K562 (cell line): ENCODE results near the gene CDCP1. TPM values are rescaled to one million over a fixed set of nuclear protein-coding genes. Genes with fewer than 3 reads are reported as not detected.

Source experiments
- ARID2 ChIP-seq: fragments of 450-650 bp; IDR thresholded peaks from 2 replicates; pipeline ENCODE4 v1.6.1; 2017; ENCODE audit warnings: antibody characterized with exemption, mild to moderate bottlenecking
- C11orf30 ChIP-seq: fragments of 450-650 bp; IDR thresholded peaks from 2 replicates; pipeline ENCODE4 v1.6.1; 2016; ENCODE audit warnings: low read depth, mild to moderate bottlenecking
- FOXJ3 ChIP-seq: sonication (generic); formaldehyde crosslinking; IDR thresholded peaks from 2 replicates; pipeline ENCODE4 v1.4.0; 2020; ENCODE audit warnings: mild to moderate bottlenecking, missing genetic modification reagents
- HBP1 ChIP-seq: fragments of 450-650 bp; formaldehyde crosslinking; IDR thresholded peaks from 2 replicates; pipeline ENCODE4 v1.4.0; 2022; ENCODE audit warnings: missing genetic modification characterization
- HEY1 ChIP-seq: fragments of 250-450 bp; sonication (Bioruptor Pico); IDR thresholded peaks from 2 replicates; pipeline ENCODE4 v1.5.0; 2020; ENCODE audit warnings: mild to moderate bottlenecking, moderate library complexity, borderline replicate concordance
- ILK ChIP-seq: fragments of 450-650 bp; IDR thresholded peaks from 2 replicates; pipeline ENCODE4 v1.6.1; 2016; ENCODE audit warnings: missing genetic modification characterization, low read depth, mild to moderate bottlenecking, missing compliant biosample characterization, moderate library complexity, borderline replicate concordance
- JUN ChIP-seq, 2 experiments: sonication (generic) in 1 of 2; formaldehyde crosslinking in 1 of 2; IDR thresholded peaks; 2 replicates each; pipeline versions ENCODE4 v1.6.1 to v1.8.0; 2012 to 2022; ENCODE audit warnings: borderline replicate concordance in 2 of 2, mild to moderate bottlenecking in 2 of 2, improper control_type of control experiment in 1 of 2, low read depth in 1 of 2, low read length in 1 of 2, missing genetic modification reagents in 1 of 2
- MTA1 ChIP-seq: fragments of 450-650 bp; IDR thresholded peaks from 2 replicates; pipeline ENCODE4 v1.6.1; 2017; ENCODE audit warnings: borderline replicate concordance
- PML ChIP-seq: IDR thresholded peaks from 2 replicates; pipeline ENCODE4 v1.6.1; 2012; ENCODE audit warnings: low read length, inconsistent platforms
- POLR2G ChIP-seq: fragments of 200-400 bp; formaldehyde crosslinking; IDR thresholded peaks from 2 replicates; pipeline ENCODE4 v1.6.1; 2017; ENCODE audit warnings: low read depth, mild to moderate bottlenecking, antibody characterized with exemption, low read length, moderate library complexity
- RERE ChIP-seq: sonication (generic); formaldehyde crosslinking; IDR thresholded peaks from 2 replicates; pipeline ENCODE4 v1.8.0; 2023; ENCODE audit warnings: missing genetic modification reagents, mild to moderate bottlenecking, borderline replicate concordance
- RUNX1 ChIP-seq: sonication (generic); IDR thresholded peaks from 2 replicates; pipeline ENCODE4 v1.6.1; 2016; ENCODE audit warnings: antibody characterized with exemption, low read depth
- SNRNP70 ChIP-seq: fragments of 200-400 bp; formaldehyde crosslinking; optimal IDR thresholded peaks from 2 replicates; pipeline ENCODE3; 2017; ENCODE audit warnings: low read depth, low read length
- YBX1 ChIP-seq: fragments of 450-650 bp; IDR thresholded peaks from 2 replicates; pipeline ENCODE4 v1.7.1; 2016; ENCODE audit warnings: mild to moderate bottlenecking
- ZNF655 ChIP-seq: fragments of 250-450 bp; sonication (Bioruptor Pico); IDR thresholded peaks from 2 replicates; pipeline ENCODE4 v1.5.0; 2021
- ZNF740 ChIP-seq, 3 experiments: fragments of 200-800 bp in 1 of 3; sonication (Bioruptor generic) in 1 of 3; sonication (generic) in 1 of 3; formaldehyde crosslinking in 1 of 3; IDR thresholded peaks; 2 replicates each; pipeline versions ENCODE4 v1.6.1 to v1.8.0; 2016 to 2022; ENCODE audit warnings: mild to moderate bottlenecking in 2 of 3, missing compliant biosample characterization in 2 of 3, missing genetic modification characterization in 2 of 3, missing genetic modification reagents in 1 of 3
- polyA plus RNA-seq, 8 experiments: library from polyadenylated mRNA; depleted of rRNA in 4 of 8; stranded (reverse) in 5 of 8; unstranded in 3 of 8; fragments of >200 nt; fragmentation: Nextera tagmentation in 2 of 8; fragmentation: Illumina TruSeq in 1 of 8; extraction: Ambion mirVana in 2 of 8; extraction: Trizol in 1 of 8; gene quantifications; 2 replicates each; pipeline versions ENCODE4 v1.2.1 to v1.2.3, GENCODE V29; 2011 to 2014; ENCODE audit warnings: inconsistent platforms in 1 of 8, missing spikeins in 1 of 8
- total RNA-seq, 7 experiments: library from RNA; depleted of rRNA in 6 of 7; stranded (reverse); fragments of >200 nt in 6 of 7; fragmentation: Illumina TruSeq in 2 of 7; extraction: Trizol in 2 of 7; gene quantifications; 2 replicates each; pipeline versions ENCODE4 v1.2.1 to v1.2.3, GENCODE V29; 2011 to 2021; ENCODE audit warnings: low replicate concordance in 1 of 7

The CDCP1 gene
- total and polyA plus RNA-seq, 9 of the 15 experiments (the other 6 are each of a cell fraction or from before 2014, with no cell fraction given) = 3.9 to 16.4 (median 5.2) TPM

- TF ChIP-seq ZNF655 (CRISPR knock-in tag) (peak; percentile 99), PML (peak; percentile 67; the same call in 1 of the 2 replicates), JUN (IDR thresholded peaks at IDR 0.05; ENCODE audit: borderline replicate concordance, low read depth, low read length) (peak; percentile 48; the same call in 1 of the 2 replicates), JUN (CRISPR knock-in tag; IDR thresholded peaks at IDR 0.05; ENCODE audit: borderline replicate concordance) (no peak), ZNF740 (CRISPR knock-in tag; IDR thresholded peaks at IDR 0.05) (peak; percentile 65; the same call in 1 of the 2 replicates), ZNF740 (tag; IDR thresholded peaks at IDR 0.05) (peak; percentile 82 to 100), HBP1 (CRISPR knock-in tag) (peak; percentile 100), FOXJ3 (CRISPR knock-in tag) (no peak), C11orf30 (no peak), RUNX1 (no peak), HEY1 (peak; percentile 100), ILK (tag) (peak; percentile 100), POLR2G (no peak), RERE (CRISPR knock-in tag) (no peak), YBX1 (no peak), MTA1 (peak; percentile 96), ARID2 (peak; percentile 40; the same call in 1 of the 2 replicates), SNRNP70 (no peak)
Measured at GRCh38 chr3:45064512-45065372, 81.4 kb downstream of the CDCP1 start (continued).
